AG10803 (cell line): Measurements from ENCODE around the gene KLHDC10.
"Not testable (repeated sequence)": the region's sequence is repeated elsewhere in the genome, so short reads cannot be mapped to it uniquely, and the experiment has no call there.

Source experiments
- DNase-seq: peaks from one replicate; pipeline ENCODE4 v3.0.0; 2010; ENCODE audit warnings: low read depth
- H3K4me3 ChIP-seq: 2 replicates; pipeline ENCODE4 v1.5.1; 2011; ENCODE audit warnings: mild to moderate bottlenecking, low read length, control low read depth
- CTCF ChIP-seq: conservative IDR thresholded peaks from 2 replicates; pipeline ENCODE4 v1.5.1; 2011; ENCODE audit warnings: mild to moderate bottlenecking, low read length, control low read depth, inconsistent platforms

The KLHDC10 gene

GRCh38 chr7:130113887-130114286 lies 43.6 kb downstream of the KLHDC10 start:
- no peak overlapping the region for H3K4me3 ChIP-seq
- DNase-seq, result no peak
- no peak for TF ChIP-seq CTCF

- no peak for TF ChIP-seq CTCF
- H3K4me3 ChIP-seq, result no peak overlapping the region
- no peak for DNase-seq
Observed at GRCh38 chr7:130114374-130114773, 44.0 kb downstream of the KLHDC10 start.

GRCh38 chr7:130114776-130115175 lies 44.4 kb downstream of the KLHDC10 start:
- no peak for TF ChIP-seq CTCF
- no peak for DNase-seq
- H3K4me3 ChIP-seq, result no peak overlapping the region

- H3K4me3 ChIP-seq, result no peak overlapping the region
- no peak for DNase-seq
- no peak for TF ChIP-seq CTCF
Observed at GRCh38 chr7:130118294-130118693, 48.0 kb downstream of the KLHDC10 start.

GRCh38 chr7:130118801-130119200 lies 48.5 kb downstream of the KLHDC10 start:
- no peak overlapping the region for H3K4me3 ChIP-seq
- TF ChIP-seq CTCF, result no peak
- no peak for DNase-seq

GRCh38 chr7:130123501-130123900 lies 53.2 kb downstream of the KLHDC10 start:
- no peak for DNase-seq
- TF ChIP-seq CTCF, result no peak
- H3K4me3 ChIP-seq, result no peak overlapping the region

- no peak for TF ChIP-seq CTCF
- DNase-seq, result no peak
- H3K4me3 ChIP-seq, result no peak overlapping the region
Observed at GRCh38 chr7:130124711-130125110, 54.4 kb downstream of the KLHDC10 start.

- DNase-seq, H3K4me3 ChIP-seq: not testable (repeated sequence)
Observed at GRCh38 chr7:130126840-130127239, 56.5 kb downstream of the KLHDC10 start.
